H1 (cell line): ENCODE measurements around the gene ODAD3. TPM values are rescaled to one million over a fixed set of nuclear protein-coding genes. Genes with fewer than 3 reads are reported as not detected.

Experiments
- CTCF ChIP-seq, 3 experiments: IDR thresholded peaks; 1 replicate in 2 of 3; 2 replicates in 1 of 3; pipeline versions ENCODE4 v1.5.1 to v1.6.1; 2011; ENCODE audit warnings: low read length in 3 of 3, mild to moderate bottlenecking in 3 of 3, inconsistent platforms in 2 of 3, low read depth in 1 of 3, moderate library complexity in 1 of 3; ENCODE audit not compliant: insufficient read depth in 1 of 3; ENCODE audit errors: control extremely low read depth in 1 of 3
- EZH2 ChIP-seq: fragments of 200-600 bp; sonication (generic); IDR thresholded peaks from 2 replicates; pipeline ENCODE4 v1.7.1; 2012; ENCODE audit warnings: low read depth, mild to moderate bottlenecking, moderate library complexity, low read length, inconsistent platforms; ENCODE audit not compliant: severe bottlenecking
- GTF2F1 ChIP-seq: IDR thresholded peaks from 2 replicates; pipeline ENCODE4 v1.6.1; 2012; ENCODE audit warnings: low read depth, low read length, improper control_type of control experiment, borderline replicate concordance
- MAFK ChIP-seq: IDR thresholded peaks from 2 replicates; pipeline ENCODE4 v1.6.1; 2012; ENCODE audit warnings: low read depth, mild to moderate bottlenecking, improper control_type of control experiment, low read length
- SUZ12 ChIP-seq: fragments of 200-600 bp; sonication (generic); IDR thresholded peaks from 2 replicates; pipeline ENCODE4 v1.6.1; 2012; ENCODE audit warnings: mild to moderate bottlenecking, inconsistent platforms, low read length, moderate library complexity, mixed read lengths
- TAF7 ChIP-seq: optimal IDR thresholded peaks from 2 replicates; pipeline ENCODE3; 2011; ENCODE audit warnings: low read depth, mild to moderate bottlenecking, inconsistent platforms, low read length, moderate library complexity, borderline replicate concordance
- polyA plus RNA-seq, 7 experiments: library from polyadenylated mRNA; depleted of rRNA in 3 of 7; stranded (reverse) in 5 of 7; unstranded in 2 of 7; fragments of >200 nt in 5 of 7; fragments of 200-250 nt in 2 of 7; gene quantifications; 1 replicate in 5 of 7; 2 replicates in 1 of 7; 4 replicates in 1 of 7; pipeline versions ENCODE4 v1.2.1 to v1.2.3, GENCODE V29; 2011 to 2013; ENCODE audit warnings: missing spikeins in 2 of 7, mixed read lengths in 2 of 7
- total RNA-seq: library from RNA; stranded (reverse); fragmentation: NEBNext Ultra II Directional; extraction: Animal tissue kit (Norgen Biotek cat#: 25700); gene quantifications from 2 replicates; pipeline ENCODE4 v1.2.1, GENCODE V29; 2021

The ODAD3 gene
- total and polyA plus RNA-seq, 2 of the 8 experiments (the other 6 are each of a cell fraction or from before 2014, with no cell fraction given) = 2.1 to 2.2 TPM

GRCh38 chr19:11445141-11445540 is 10.2 kb upstream of the ODAD3 start (continued):
- no peak for TF ChIP-seq CTCF (IDR thresholded peaks at IDR 0.05; ENCODE audit: control extremely low read depth in 1 of 3, insufficient read depth in 1 of 3, low read depth in 1 of 3, low read length in 3 of 3)
- no peak for TF ChIP-seq TAF7
- TF ChIP-seq SUZ12 = no peak
- TF ChIP-seq MAFK = no peak
- no peak for TF ChIP-seq EZH2
- TF ChIP-seq GTF2F1 = no peak
- TF ChIP-seq, all 59 proteins: peak for 0
